Muscle of leg (tissue), 11 donors: ENCODE data around the gene SYCP2L. TPM values are rescaled to one million over a fixed set of nuclear protein-coding genes. Genes with fewer than 3 reads are reported as not detected.
"Not testable (repeated sequence)": the region's sequence is repeated elsewhere in the genome, so short reads cannot be mapped to it uniquely, and the experiment has no call there.

Source experiments
- DNase-seq: peaks from one replicate; pipeline ENCODE4 v3.0.0; 2013
- H3K27ac ChIP-seq: one replicate; pipeline ENCODE4 v1.5.1; 2013; ENCODE audit warnings: mild to moderate bottlenecking, low read length, control low read depth
- H3K27me3 ChIP-seq: one replicate; pipeline ENCODE4 v1.6.1; 2013; ENCODE audit warnings: low read length; ENCODE audit not compliant: control insufficient read depth, insufficient read depth
- H3K36me3 ChIP-seq: one replicate; pipeline ENCODE4 v1.6.1; 2013; ENCODE audit warnings: low read length; ENCODE audit not compliant: control insufficient read depth, insufficient read depth
- H3K4me1 ChIP-seq: one replicate; pipeline ENCODE4 v1.6.1; 2013; ENCODE audit warnings: low read length; ENCODE audit not compliant: control insufficient read depth, insufficient read depth
- H3K4me3 ChIP-seq: one replicate; pipeline ENCODE4 v1.5.1; 2013; ENCODE audit warnings: low read length, control low read depth
- H3K9me3 ChIP-seq: replicated peaks from 2 replicates; pipeline ENCODE4 v1.6.1; 2013; ENCODE audit warnings: low read depth, low read length; ENCODE audit not compliant: control insufficient read depth
- WGBS: methylation state at CpG from one replicate; pipeline ENCODE4 v1.1.5; 2013; ENCODE audit warnings: missing lambda C conversion rate; ENCODE audit not compliant: insufficient coverage; 5-methylcytosine and 5-hydroxymethylcytosine counted together
- polyA plus RNA-seq, 8 donors: library from polyadenylated mRNA; unstranded; fragments of 120-200 nt; gene quantifications; one replicate each; pipeline versions ENCODE4 v1.2.1 to v1.2.3, GENCODE V29; 2013; ENCODE audit warnings: inconsistent platforms in 1 of 8, low replicate concordance in 1 of 8; ENCODE audit not compliant: insufficient read length in 8 of 8, insufficient read depth in 1 of 8
- total RNA-seq: library from RNA; stranded (reverse); fragments of 120-200 nt; gene quantifications from one replicate; pipeline ENCODE4 v1.2.4, GENCODE V29; 2013

SYCP2L gene
- total and polyA plus RNA-seq, 9 donors: 0.59 to 3.5 (median 2.1) TPM

DNA sequence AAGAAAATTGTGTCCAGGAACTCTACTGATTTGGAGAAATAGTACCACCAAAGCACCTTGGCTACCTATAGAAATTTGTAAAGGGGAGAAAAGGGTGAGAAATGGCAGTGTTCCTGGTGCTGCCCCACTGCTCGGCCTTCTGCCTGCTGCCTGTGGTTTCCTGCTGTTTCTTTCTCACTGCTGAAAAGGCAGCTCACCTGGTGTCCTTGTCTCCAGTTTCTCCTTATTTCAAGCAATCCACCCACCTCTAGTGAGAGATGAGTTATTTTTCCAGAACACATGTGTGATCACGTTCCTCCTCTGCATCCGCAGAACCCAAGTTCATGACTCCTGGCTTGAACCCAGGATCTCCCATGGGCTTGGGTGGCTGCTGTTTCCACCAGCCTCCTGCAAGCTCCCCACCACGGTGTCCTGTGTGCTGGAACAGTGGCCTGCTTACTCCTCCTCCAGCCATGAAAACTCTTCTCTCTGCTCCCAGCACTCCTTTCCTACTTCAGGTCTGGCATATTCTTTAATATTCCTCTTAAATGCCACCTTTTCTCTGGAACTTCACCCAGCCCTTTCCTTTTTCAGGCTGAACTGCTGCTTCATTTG, 108.4 kb downstream of the SYCP2L start:
- Histone ChIP-seq H3K27ac (no peak overlapping the region), H3K4me3 (no peak overlapping the region), H3K4me1 (no peaks in the 10 kb centered on the region), H3K27me3 (no peaks in the 10 kb centered on the region), H3K9me3 (no peaks in the 10 kb centered on the region), H3K36me3 (no peaks in the 10 kb centered on the region)
- WGBS: 14% methylated on average over 3 of the region's 4 CpGs
- DNase-seq: peak; percentile 34

DNA sequence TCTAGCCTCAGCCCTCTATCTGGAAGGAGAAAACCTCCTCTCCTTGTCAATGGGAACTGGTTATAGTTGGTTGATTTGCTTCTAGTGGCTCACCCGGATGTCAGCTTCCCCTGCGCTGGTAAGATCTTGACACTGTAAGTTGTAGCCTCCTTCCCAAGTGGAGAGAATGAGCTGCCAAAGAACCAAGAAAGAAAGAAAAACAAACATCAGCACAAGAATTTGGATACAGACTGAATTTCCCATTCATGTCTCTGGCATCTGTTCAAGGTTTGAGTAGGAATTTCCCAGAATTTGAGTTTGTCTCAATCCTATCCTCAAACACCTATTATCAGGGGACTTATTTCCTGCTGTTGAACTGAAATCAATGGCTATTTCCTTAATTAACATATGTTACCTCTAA, 113.1 kb downstream of the SYCP2L start:
- H3K4me3 ChIP-seq: no peak overlapping the region

GRCh38 chr6:11002176-11002575, 115.3 kb downstream of the SYCP2L start:
- no peak for DNase-seq
- Histone ChIP-seq H3K36me3 (no peaks in the 10 kb centered on the region), H3K27me3 (no peaks in the 10 kb centered on the region), H3K4me1 (no peaks in the 10 kb centered on the region), H3K9me3 (no peaks in the 10 kb centered on the region), H3K4me3 (no peak overlapping the region), H3K27ac (no peak overlapping the region)
- WGBS: no CpG with 5 or more reads among the region's 2 CpGs

More for the DNA sequence above, 113.1 kb downstream of the SYCP2L start:
- H3K4me1 ChIP-seq: no peaks in the 10 kb centered on the region
- DNase-seq: peak; percentile 85
- WGBS: no CpG with 5 or more reads among the region's 2 CpGs
- H3K27me3 ChIP-seq: no peaks in the 10 kb centered on the region
- H3K36me3 ChIP-seq: no peaks in the 10 kb centered on the region
- peak overlapping the region; percentile 51 for H3K27ac ChIP-seq
- H3K9me3 ChIP-seq: no peaks in the 10 kb centered on the region

DNA sequence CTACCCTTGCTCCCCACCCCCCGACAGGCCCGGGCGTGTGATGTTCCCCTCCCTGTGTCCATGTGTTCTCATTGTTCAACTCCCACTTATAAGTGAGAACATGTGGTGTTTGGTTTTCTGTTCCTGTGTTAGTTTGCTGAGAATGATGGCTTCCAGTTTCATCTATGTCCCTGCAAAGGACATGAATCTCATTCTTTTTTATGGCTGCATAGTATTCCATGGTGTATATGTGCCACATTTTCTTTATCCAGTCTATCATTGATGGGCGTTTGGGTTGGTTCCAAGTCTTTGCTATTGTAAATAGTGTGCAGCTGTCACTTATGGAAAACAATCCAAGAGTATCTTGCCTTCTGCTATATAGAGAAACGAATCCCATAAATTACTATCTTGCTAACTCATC, 116.4 kb downstream of the SYCP2L start:
- H3K27ac ChIP-seq, H3K4me3 ChIP-seq, H3K36me3 ChIP-seq, H3K27me3 ChIP-seq, H3K4me1 ChIP-seq, H3K9me3 ChIP-seq, DNase-seq: not testable (repeated sequence)
- WGBS: no CpG with 5 or more reads among the region's 5 CpGs

- no peaks in the 10 kb centered on the region for H3K27me3 ChIP-seq
- DNase-seq: no peak
- H3K9me3 ChIP-seq: no peaks in the 10 kb centered on the region
- no peak overlapping the region for H3K27ac ChIP-seq
- no peak overlapping the region for H3K4me3 ChIP-seq
- H3K4me1 ChIP-seq: peaks cover 2% of the 10 kb centered on the region
- WGBS: 55% methylated on average over 2 of the region's 4 CpGs
- no peaks in the 10 kb centered on the region for H3K36me3 ChIP-seq
Observed at GRCh38 chr6:11006061-11006460, 119.2 kb downstream of the SYCP2L start.

GRCh38 chr6:11007715-11008608, 121.1 kb downstream of the SYCP2L start:
- WGBS: 85% methylated on average over 3 of the region's 10 CpGs
- Histone ChIP-seq H3K27ac (no peak overlapping the region), H3K9me3 (no peaks in the 10 kb centered on the region)

GRCh38 chr6:11008821-11009220, 122.0 kb downstream of the SYCP2L start:
- 57% methylated on average over 1 of the region's 1 CpG for WGBS
- DNase-seq: peak; percentile 86
- no peak overlapping the region for H3K4me3 ChIP-seq
- no peaks in the 10 kb centered on the region for H3K27me3 ChIP-seq
- H3K4me1 ChIP-seq: peaks cover 2% of the 10 kb centered on the region
- no peaks in the 10 kb centered on the region for H3K36me3 ChIP-seq
- H3K9me3 ChIP-seq: no peaks in the 10 kb centered on the region
- no peak overlapping the region for H3K27ac ChIP-seq

More at GRCh38 chr6:11007715-11008608, 121.1 kb downstream of the SYCP2L start:
- no peak overlapping the region for H3K4me3 ChIP-seq
- no peak for DNase-seq
- H3K27me3 ChIP-seq: no peaks in the 10 kb centered on the region
- H3K36me3 ChIP-seq: no peaks in the 10 kb centered on the region
- H3K4me1 ChIP-seq: peaks cover 2% of the 10 kb centered on the region

DNA sequence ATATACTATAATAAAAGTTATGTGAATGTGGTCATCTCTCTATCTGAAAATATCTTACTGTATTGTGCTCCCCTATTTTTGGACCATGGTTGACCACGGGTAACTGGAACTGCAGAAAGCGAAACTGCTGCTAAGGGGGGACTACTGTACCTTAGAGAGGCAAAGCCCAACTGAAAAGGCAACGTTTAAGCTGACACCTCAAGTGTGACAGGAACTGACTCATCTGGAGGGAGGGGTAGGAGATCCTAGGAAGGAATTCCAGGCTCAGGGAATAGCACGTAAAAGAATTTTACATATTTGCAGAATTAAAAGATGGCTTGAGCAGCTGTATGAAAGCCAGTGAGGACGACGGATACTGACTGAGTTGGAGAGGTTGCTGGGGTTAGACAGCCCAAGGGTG, 122.5 kb downstream of the SYCP2L start:
- peak; percentile 33 for DNase-seq
- H3K27ac ChIP-seq: peak overlapping the region; percentile 17
- H3K4me3 ChIP-seq: no peak overlapping the region
- peaks cover 2% of the 10 kb centered on the region for H3K4me1 ChIP-seq
- no peaks in the 10 kb centered on the region for H3K9me3 ChIP-seq
- H3K27me3 ChIP-seq: no peaks in the 10 kb centered on the region
- H3K36me3 ChIP-seq: no peaks in the 10 kb centered on the region
- 44% methylated on average over 5 of the region's 6 CpGs for WGBS

GRCh38 chr6:11011787-11012234, 125.0 kb downstream of the SYCP2L start:
- H3K36me3 ChIP-seq: no peaks in the 10 kb centered on the region
- no peak overlapping the region for H3K27ac ChIP-seq
- H3K9me3 ChIP-seq: no peaks in the 10 kb centered on the region
- no peaks in the 10 kb centered on the region for H3K27me3 ChIP-seq
- H3K4me1 ChIP-seq: peaks cover 2% of the 10 kb centered on the region
- no peak overlapping the region for H3K4me3 ChIP-seq
- no peak for DNase-seq
- WGBS: 0% methylated on average over 1 of the region's 8 CpGs

GRCh38 chr6:11012295-11012754, 125.5 kb downstream of the SYCP2L start:
- no CpG with 5 or more reads among the region's 5 CpGs for WGBS
- no peak overlapping the region for H3K27ac ChIP-seq
- peaks cover 2% of the 10 kb centered on the region for H3K4me1 ChIP-seq
- no peak overlapping the region for H3K4me3 ChIP-seq
- no peak for DNase-seq
- no peaks in the 10 kb centered on the region for H3K27me3 ChIP-seq
- H3K36me3 ChIP-seq: no peaks in the 10 kb centered on the region
- H3K9me3 ChIP-seq: no peaks in the 10 kb centered on the region
